GM18526 (cell line): ENCODE measurements around the gene UTS2.

Experiments
- POLR2A ChIP-seq: IDR thresholded peaks from 3 replicates; pipeline ENCODE4 v1.6.1; 2011; ENCODE audit not compliant: insufficient read length; ENCODE audit errors: extremely low read depth

Gene UTS2

DNA sequence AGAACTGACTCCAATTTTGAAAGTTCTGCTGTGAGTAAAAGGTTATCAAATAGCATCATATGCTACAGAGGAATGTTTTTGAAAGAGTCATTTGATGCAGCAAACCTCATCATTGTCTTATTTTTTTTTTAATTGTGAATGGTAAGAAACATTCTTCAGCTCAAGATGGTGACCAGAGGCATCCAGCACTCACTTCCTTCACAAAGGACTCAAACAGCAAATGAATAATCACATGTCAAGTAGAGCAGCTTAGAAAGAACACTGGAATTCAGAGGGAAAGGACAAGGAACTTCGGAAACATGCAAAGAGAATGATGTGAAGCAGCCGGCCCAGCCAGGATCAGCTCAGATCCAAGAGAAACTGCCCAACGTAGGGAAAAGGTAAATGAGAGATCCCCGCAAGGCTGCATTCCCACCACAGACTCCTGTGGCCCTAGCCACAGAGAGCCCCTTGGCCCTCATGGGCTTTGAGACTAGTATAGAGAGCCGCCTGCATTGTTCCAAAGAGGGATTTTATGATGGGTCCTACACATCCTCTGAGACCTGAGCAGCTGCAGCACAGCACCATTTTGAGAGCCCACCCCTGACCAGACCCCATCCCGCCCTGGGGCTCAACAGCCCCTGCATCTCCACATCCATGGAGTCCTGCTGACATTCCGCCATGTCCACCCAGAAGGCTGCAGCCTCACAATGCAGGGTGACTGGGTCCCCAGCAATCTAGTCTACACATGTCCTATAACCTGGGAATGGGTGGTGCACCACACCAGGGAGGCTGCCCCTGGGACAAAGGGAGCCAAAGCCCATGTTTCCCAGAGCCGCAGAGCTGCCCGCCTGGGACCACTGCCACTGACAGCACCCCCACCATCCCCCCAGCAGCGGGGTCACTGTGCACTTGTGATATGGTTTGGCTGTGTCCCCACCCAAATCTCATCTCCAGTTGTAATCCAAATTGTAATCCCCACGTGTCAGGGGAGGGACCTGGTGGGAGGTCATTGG is 21.2 kb upstream of the UTS2 start:
- TF ChIP-seq POLR2A: no peak

DNA sequence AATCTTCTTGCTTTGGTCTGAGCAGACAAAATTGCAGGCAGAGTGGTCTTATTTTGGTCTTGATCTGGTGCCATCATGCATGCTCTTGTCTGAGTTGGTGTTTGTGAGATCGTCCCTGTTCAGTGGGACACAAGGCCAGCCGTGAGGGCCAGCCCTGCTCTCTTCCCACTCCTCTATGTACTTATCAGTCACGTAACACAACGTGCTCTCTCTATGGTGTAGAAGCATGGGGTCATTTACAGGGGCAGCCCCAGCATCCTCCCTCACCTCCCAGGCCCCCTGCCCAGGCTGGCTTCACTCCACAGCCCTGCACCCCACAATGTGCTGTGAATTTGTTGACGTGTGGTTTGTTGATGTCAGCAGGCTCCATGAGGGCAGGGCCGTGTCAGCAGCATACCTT is 18.3 kb upstream of the UTS2 start:
- TF ChIP-seq POLR2A: no peak

- TF ChIP-seq POLR2A: no peak
These were observed 16.5 kb upstream of the UTS2 start for GRCh38 chr1:7869136-7869920.

- no peak for TF ChIP-seq POLR2A
These were observed 15.4 kb upstream of the UTS2 start for GRCh38 chr1:7868070-7868780.

DNA sequence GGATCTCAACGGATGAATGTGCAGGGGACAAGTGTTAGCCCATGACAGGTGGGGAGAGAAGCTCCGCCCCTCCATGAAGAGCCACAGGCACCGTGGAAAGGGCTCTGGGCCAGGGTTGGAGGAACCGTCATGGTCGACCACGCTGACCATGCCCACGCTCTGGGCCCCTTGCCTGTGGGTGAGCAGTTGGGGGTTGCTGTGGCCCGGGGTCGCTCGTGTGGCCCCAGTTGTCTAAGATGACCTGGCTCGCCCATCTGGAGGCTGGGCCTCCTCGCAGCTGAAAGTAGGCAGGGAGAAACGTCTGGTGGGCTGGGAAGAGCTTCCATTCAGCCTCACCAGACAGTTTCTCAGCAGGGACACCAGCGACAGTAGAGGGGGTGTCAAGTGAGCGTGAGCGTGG is 13.1 kb upstream of the UTS2 start:
- TF ChIP-seq POLR2A: no peak

DNA sequence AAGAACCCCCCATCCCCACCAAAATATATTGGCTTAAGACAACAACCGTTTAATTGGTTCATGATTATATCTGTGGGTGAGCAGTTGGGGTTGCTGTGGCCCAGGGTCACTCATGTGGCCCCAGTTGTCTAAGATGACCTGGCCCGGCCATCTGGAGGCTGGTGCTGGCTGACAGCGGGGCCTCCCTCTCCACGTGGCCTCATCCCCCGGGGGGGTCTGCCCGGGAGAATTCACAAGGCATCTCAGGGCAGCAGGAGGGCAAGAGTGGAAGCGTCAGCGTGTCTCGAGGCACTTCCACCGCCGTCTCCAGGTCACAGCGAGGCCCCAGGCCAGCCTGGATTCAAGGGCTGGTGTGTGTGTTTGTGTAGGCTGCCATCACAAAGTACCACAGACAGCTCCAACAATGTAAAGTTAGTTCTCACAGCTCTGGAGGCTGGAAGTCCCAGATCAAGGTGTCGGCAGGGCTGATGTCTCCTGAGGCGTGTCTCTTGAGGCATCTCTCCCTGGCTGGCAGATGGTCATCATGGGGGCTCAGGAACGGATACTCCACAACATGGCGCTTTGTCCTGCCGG is 11.0 kb upstream of the UTS2 start:
- no peak for TF ChIP-seq POLR2A

DNA sequence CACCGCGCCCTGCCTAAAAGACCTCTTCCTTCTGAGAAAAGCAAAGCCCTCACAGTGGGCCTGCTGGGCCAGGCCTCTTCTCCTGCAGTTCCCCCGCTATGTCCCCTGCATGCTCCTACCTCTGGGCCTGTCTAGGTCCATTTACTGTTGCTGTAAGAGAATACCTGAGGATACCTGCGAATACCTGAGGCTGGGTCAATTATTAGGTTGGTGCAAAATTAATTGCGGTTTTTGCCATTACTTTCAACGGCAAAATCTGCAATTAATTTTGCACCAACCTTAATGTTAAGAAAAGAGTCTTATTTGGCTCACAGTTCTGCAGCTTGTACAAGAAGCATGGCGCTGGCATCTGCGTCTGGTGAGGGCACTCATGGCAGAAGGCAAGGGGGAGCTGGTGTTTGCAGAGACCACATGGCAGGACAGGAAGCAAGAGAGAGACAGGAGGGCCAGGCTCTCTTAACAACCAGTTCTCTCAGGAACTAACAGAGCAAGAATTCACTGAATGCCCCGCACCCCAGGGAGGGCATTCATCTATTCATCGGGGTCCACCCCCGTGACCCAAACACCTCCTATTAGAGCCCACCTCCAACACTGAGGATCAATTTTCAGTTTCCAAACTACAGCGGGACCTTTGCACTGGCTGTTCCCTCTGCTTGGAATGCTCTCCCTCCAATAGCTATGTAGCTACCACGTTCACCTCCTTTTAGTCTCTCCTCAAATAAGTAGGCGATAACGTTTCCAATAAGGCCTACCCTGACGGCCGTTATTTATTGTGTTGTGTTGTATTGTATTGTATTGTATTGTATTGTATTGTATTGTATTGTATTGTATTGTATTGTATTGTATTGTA is 9.6 kb upstream of the UTS2 start:
- TF ChIP-seq POLR2A: no peak

- TF ChIP-seq POLR2A: no peak
These were observed 8.6 kb upstream of the UTS2 start for GRCh38 chr1:7861452-7861851.

DNA sequence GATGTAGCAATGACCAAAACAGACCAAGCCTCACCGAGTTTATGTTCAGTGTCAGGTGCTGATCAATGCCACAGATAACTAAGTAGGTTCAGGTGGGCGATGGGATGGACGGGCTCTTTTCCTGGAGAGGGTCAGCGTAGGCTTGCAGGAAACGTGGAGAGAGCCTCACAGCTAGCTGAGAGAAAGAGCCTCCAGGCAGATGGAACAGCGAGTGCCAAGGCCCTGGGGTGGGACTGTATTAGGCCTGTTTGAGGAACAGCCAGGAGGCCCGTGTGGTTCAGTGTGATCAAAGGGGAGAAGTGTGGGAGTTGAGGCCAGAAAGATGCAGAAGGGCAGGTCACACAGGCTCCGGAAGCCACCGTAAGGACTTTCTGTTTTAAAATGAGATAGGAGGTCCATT is 7.3 kb upstream of the UTS2 start:
- no peak for TF ChIP-seq POLR2A

DNA sequence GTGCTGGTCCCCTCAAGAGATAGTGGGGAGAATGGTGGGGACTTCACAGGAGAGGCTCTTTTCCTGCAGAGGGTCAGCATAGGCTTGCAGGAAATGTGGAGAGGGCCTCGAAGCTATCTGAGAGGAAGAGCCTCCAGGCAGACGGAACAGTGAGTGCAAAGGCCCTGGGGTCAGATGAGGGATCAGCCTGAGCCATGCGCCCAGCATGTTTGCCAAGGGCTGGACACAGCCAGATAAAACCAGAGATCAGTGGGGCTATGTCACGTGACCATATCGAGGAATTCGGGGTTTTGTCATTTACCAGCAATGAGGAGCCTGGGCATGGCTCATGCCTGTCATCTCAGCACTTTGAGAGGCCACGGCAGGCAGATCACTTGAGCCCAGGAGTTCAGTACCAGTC is 6.5 kb upstream of the UTS2 start:
- TF ChIP-seq POLR2A: no peak

DNA sequence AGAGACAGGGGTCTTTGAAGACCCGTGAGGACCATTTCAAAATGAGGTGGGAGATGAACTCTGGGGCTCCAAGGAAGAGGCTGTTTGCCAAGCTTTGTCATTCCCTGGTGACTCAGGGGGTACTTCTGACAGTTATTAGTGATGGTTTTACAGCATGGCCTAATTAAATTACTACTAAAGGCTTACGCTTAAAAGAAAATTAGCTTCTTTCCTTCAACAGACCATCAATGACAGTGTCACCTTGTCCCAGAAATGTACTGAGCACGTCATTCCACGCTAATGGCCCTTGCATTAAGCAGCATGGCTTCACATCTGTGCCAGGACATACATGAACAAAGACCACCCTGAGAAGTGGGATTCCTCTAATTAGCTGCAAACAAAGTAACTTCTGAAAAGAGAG is 5.1 kb upstream of the UTS2 start:
- no peak for TF ChIP-seq POLR2A

DNA sequence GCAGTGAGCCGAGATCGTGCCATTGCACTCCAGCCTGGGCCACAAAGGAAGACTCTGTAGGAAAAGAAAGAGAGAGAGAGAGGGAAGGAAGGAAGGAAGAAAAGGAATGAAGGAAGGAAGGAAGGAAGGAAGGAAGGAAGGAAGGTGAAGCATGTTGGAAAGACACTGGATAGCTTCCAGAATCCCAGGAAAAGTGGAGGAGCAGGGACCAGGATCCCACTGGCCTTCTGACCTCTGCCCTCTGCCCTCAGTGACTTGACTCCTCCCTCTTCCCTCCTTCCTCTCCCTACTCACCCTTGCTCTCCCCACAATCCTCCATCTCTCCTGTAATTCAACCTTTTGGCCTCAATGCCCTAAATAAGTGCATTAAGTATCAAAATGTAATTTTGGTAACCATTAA is 4.1 kb upstream of the UTS2 start:
- TF ChIP-seq POLR2A: no peak

GRCh38 chr1:7856345-7856744 is 3.5 kb upstream of the UTS2 start:
- no peak for TF ChIP-seq POLR2A

DNA sequence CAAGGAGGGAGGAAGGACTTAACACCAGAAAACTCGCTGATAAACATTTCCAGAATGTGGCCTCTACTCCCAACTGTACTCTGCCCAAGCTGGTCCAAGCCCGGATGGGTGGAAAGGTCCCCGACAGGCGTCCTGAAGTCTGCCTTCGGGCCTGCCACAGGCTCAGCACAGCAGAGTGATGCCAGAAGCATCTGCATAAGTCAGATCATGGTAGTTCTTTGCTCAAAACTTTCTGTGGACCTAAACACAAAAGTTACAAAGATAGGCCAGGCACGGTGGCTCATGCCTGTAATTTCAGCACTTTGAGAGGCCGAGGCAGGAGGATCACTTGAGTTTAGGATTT is 790 bp upstream of the UTS2 start:
- no peak for TF ChIP-seq POLR2A
